GM19043 (cell line): ENCODE results near the gene MEX3C.

Experiments used
- ATAC-seq: cut with Tn5 transposase; IDR thresholded peaks from one replicate; pipeline ENCODE4 v1.9.1; 2021; ENCODE audit warnings: low read depth; ENCODE audit not compliant: unreplicated experiment

The MEX3C gene

DNA sequence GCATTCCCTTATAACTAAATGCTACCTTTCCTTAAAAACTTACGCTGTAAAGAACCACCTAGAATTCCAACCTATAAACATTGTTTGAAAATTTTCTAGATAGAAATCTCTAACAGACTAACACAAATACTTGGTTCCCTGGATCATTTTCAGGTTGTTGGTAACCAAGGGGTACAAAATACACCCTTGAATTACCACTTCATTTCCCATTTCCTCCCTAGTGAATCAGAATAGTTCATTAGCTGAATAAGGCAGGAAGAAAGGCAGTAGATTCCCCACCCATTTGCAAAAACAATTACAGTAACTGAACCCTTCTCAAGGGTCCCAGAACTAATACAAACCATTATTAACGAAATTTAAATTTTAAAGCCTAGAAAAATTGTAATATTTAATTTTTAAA, 5.5 kb downstream of the MEX3C start:
- ATAC-seq: no peak

DNA sequence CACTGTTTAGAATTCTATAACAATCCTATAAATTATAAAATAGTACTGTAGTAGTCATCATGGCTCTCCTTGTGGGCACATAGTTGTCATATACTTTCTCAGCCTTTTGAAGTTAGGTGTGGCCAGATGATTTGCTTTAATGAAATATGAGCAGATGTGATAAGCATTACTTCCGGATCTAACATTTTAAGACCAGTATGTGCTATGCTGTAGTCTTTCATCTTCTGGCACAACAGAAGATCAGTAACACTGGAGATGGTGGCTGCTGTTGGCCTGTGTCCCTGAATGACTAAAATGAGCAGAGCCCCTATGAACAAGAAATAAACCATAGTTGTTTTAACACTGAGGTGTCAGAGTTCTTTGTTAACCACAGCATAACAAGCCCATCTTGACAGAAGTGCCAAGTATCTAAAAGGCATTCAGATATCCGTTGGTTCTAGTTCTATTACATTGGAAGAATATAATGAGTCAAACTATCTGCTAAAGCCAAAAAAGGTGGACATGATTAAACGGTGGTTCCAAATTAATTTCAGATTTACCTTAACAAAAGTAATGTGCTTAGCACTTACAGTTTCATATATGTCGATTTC, 6.3 kb downstream of the MEX3C start:
- no peak for ATAC-seq

DNA sequence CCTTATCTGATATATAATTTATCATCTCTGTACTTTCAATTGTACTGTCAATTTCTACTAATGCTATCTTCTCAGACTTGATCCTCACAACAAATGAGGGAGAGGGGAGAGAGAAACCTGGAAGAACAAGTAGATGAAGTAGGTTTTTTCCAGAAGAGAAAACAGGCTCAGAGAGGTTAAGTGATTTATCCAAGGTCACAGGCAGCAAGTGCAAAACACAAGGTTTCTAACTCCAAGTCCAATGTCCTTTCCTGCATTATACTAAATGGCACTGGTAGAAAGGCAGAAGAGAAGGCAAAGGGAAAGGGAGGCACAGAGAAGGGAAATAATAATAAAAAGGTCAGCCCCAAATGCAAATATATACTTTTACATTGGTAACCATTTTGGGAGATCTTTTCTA, 7.5 kb downstream of the MEX3C start:
- no peak for ATAC-seq

DNA sequence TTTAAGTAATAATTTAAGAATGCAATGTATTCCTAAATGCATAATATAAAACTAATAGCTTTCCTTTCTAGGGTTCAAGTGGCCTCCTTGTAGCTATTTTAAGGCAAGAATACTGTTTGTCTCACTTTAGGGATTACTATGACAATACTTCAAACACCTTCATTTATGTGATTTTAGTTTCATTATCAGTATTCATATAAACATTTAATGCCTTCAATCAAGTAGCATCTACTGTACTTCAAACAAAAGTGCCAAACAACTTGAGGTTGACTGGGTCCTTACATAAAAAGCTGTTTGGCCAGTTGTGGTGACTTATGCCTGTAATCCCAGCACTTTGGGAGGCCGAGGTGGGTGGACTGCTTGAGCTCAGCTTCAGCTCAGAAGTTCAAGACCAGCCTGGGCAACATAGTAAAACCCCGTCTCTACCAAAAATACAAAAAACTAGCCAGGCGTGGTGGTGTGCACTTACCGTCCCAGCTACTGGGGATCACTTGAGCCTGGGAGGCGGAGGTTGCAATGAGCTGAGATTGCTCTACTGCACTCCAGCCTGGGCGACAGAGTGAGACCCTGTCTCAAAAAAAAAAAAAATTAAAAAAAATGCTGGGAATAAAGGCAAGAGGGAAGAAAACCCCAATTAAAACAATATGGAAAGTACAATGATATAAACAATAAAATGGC, 9.3 kb downstream of the MEX3C start:
- ATAC-seq: no peak

DNA sequence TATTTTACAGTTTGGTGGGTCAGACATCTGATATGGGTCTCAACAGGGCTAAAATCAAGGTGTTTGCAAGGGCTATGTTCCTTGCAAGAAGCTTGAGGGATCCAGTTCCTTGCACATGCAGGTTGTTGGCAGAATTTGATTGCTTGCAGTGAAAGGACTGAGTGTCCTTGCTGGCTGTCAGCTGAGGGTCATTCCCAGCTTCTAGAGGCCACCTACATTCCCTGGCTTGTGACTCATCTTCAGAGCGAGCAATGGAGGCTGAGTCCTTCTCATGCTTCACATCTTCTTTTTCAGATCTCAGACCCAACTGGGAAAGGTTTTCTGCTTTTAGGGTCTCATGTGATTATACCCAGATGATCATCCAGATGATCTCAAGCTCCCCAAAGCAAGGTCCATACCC, 12.4 kb downstream of the MEX3C start:
- no peak for ATAC-seq

DNA sequence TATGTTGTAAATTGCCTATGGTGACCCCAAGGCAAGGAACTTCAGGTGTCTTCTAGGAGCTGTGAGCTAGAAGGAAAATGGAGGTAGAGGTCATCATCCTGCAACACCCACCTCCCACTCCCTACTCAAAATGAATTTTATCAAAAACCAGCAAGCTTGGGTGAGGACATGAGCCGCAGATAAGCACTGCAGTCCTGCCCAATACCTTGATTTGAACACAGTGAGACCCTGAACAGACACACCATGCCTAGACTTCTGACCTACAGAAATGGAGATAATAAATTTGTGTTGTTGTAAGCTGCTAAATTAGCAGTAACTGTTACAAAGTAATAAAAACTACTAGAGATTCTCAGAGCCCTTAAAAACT, 13.4 kb downstream of the MEX3C start:
- ATAC-seq: no peak

DNA sequence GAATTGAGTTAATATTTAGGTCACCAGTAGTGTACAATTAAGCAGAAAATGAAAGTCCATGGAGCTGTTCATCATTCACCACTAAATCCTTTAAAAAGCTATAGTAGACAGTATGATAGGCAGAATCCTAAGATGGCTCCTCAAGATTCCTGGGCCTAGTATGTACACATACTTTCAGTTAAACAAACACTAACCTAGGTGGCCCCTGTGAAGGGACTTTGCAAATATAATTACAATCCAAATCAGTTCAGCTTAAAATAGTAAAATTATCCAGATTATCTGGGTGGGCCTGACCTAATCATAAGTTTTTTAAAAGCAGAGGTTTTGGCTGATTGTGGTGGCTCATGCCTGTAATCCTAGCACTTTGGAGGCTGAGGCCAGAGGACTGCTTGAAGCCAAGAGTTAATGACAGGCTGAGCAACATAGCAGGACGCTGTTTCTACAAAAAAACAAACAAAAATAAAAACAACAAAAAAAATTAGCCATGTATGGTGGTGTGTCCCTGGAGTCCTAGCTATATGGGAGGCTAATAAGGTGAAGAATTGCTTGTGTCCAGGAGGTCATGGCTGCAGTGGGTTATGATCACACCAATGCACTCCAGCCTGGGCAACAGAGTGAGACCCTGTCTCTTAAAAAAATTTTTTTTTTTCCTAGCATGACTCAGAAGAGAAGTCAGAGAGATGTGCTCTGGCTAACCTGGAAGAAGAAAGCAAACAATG, 13.9 kb downstream of the MEX3C start:
- ATAC-seq: no peak

DNA sequence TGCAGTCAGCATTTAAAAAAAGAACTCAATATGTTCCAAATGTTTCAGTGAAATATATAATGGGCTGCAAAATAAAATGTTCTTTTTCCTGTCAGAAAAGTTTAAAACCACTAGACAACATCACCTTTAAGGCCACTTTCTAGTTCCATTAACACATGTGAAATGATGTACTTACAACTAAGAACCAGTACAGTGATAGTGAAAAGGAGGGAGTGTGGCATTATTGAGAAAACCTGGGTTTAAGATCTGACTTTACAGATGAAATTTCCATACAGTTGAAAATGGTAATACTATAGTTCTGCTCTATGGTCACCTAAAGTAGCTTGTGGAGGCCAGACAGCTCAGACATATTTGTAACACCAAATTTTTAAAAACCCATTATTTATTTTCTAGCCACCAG, 14.7 kb downstream of the MEX3C start:
- ATAC-seq: no peak

DNA sequence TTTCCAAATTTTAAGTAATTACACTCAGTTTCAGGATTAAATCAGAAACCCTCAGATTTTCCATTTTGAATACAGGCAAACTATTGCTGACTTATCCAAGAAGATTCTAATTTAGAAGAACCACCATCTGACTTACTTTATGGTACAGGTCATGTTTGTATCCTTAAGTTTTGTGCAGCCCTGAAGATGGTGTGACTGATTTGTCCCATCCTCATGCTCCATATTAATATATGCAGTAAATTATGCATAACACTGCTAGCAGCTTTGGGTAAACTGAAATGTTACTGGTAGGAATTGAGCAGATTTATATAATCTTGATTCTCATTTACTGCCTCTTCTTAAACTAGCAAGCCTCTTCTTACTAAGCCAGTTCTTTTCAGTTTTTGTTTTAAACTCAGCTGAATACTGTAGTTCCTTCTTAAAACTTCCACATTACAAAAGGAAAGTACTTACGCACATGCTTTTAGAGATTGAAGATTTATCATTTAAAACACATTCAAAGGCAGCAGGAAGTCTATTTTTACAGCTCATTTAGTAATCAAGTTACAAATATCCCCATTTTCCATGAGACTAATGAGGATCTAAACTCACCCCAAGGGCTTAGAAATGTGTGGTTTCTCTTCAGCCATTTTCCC, 25.7 kb downstream of the MEX3C start:
- no peak for ATAC-seq

DNA sequence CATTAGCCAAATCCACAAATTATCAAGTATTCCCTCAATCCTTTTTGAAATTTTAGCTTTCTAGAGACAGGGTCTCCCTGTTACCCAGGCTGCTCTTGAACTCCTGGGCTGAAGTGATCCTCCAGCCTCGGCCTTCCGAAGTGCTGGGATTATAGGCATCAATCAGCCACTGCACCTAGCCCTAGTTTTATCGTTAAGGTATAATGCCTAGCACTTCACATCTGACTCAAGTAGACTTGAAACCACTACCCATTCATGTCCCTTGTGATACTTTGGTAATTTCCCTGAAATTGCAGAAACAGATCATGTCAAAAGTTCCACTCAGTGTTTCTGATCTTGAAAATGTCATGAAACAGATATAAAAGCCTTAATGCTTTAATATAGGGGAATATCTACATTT, 26.3 kb downstream of the MEX3C start:
- no peak for ATAC-seq

DNA sequence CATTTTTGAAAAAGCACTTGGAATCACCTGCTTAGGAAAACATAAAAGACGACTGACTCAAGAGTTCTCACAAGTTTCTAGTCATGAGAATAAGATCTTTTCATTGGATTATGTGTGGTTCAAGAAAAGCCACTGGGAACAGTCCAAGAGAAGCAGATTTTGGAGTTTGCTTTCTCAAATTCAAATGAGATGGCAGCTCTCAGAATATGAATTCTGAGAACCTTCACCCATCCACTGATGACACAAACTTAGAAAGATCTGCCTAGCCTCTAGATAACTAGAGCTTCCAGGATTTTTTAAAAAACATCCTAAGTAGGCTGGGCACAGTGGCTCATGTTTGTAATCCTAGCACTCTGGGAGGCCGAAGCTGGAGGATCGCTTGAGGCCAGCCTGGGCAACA, 26.8 kb downstream of the MEX3C start:
- ATAC-seq: no peak

DNA sequence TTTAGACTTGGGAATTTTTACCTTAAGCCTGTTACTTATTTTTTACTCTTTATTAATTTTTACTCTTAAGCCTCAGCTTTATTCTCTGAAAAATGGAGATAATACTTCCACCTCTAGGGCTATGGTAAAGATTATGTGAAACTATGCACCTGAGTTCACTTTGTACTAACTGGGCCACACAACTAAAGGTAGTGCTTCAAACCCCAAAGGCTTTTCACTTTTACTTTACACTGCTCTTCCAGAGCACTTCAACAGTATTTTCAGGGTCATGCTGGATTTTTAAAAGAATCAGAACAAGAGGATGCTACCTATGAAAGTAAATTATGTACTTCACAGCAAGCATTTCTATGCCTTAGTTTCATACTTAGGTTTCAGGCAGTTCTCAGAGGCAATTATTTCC, 27.8 kb downstream of the MEX3C start:
- ATAC-seq: peak; percentile 36

DNA sequence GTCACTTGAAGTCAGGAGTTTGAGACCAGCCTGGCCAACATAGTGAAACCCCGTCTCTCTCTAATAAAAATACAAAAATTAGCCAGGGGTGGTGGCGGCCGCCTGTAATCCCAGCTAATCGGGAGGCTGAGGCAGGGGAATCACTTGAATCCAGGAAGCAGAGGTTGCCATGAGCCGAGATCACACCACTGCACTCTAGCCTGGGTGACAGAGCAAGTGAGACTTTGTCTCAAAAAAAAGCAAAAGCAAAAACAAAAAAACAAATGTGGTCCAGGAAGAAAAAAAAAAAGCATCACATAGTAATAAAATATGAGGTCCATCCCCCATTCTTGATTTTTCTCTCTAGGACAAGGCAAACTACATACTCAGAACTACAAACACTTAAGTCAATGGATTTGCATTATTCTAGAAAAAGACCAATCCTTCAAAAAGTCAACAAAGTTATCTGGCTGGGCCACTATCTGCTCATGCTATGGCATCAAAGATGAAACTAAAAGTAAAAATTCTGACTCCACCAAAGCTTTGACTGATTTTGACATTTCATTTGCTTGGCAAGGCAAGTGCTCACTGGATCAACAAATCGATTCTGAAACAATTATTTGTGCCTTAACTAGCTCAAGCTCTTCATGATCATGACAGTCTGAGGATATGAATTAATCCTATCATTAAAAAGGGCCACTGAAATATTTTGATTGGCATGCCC, 28.4 kb downstream of the MEX3C start:
- ATAC-seq: no peak

DNA sequence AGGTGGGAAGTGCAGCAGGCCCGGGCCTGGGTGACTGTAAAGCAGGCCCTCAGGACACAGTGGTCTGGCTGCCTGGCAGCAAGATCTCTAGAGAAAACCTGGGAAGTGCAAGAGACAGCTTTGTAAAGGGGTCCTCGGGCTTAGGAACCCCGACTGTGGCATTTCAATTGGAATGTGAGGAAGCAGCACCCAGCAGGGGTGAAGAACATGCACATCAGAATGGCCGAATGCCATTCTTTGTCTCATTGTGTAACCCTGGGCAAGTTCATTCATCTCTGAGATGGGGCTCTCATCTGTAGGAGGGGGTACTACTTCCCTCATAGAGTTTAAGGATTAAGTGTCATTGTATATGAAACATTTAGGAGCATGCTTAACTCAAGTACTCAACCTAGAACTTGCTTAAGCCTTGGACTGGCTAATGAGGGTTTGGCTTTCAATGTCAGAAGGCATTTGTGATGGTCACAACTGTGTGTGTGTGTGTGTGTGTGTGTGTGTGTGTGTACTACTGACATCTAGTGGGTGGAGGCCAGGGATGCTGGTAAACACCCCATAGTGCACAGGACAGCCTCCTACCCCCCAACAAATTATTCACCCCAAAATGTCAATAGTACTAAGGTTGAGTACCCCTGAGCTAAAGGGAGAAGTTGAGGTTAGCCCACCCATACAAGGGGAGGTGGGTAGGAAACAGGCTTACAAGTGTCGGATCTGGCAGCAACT, 29.3 kb downstream of the MEX3C start:
- ATAC-seq: no peak

DNA sequence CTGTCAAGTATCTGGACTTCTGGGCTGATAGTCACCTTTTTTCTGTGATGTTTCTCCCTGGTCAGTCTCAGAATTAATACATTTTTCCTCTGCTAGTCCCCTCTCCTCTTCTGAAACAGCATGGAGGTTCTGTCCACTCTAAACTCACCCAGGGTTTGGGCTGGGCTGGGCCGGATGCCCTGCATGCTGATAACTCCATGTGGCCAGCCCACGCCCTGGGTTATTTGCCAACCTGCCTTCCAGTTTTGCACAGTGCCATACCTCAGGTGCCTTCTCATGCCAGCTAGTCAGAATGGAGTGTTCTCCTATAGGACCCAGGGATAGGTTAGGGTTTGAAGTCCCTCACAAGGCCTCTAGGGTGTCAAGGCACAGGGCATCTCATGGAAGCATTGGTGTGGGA, 32.2 kb downstream of the MEX3C start:
- no peak for ATAC-seq

DNA sequence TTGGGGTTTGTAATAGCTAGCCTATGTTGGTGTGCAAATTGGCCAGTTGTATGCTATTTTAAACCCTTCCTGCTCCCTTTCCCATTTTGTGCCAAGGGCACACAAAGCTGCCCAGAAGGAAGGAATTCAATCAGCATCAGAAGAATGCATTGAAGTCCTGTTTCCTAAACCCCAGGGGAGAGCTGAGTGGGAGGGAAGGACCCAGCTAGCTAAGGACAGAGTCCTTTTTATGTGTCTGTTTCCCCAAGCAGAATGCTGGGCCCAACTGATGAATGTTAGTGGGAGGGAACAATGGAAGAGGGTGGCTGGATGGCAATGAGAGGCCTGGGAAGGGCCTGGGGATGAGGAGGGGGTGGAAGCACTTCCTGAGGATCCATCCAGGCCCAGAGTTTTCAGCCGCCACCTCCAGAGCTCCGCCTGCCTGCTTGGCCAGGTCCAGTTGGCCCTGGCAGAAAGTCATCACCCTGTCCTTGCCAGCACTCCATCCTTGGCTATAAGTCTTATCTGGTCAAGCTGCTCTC, 32.7 kb downstream of the MEX3C start:
- no peak for ATAC-seq

DNA sequence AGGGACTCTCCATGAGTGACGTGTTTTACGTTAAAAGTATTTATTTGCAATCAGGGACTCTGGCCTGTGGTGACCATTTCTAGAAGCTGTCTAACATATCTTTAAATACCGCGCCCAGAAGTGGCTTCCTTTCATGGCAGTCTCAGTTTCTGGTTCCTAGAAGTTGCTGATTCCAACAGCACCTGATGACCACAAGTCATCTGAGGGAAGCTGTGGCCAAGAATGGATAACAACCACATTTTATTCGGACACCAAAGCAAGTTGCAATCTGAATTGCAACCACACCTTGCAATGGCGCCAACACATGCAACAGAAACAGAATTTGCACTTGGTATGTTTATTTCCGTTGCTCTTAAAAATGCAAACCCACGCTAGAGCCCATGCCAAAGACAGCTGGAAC, 33.1 kb downstream of the MEX3C start:
- no peak for ATAC-seq

DNA sequence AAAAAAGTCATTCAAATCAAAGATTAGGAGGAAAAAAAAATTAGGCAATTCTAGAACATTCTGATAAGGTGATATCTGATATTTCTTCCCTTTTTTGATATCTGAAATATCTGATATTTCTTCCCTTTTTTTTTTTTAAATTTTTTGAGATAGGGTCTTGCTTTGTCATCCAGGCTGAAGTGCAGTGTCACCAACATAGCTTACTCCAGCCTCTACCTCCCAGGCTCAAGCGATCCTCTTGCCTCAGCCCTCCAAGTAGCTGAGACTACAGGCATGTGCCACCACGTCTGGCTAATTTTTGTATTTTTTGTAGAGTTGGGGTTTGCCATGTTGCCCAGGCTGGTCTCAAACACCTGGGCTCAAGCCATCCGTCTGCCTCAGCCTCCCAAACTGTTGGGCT, 33.9 kb downstream of the MEX3C start:
- ATAC-seq: no peak

DNA sequence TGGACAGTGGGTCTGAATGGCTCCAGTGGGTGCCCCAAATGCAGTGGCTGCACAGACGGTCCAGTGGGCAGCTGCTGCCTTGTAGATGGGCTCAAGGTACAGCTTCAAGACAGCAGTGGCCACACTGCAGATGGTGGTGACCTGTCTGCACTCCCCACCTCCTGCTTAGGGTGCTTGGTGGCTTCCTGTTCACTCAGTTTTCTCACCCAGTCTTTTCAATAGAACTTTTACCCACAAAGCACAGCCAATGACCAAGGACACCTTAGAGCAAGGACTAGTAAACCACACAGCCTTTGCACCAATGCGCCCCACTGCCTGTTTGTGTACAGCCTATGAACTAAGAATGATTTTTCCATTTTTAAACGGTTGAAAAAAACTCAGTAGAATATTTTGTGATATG, 34.9 kb downstream of the MEX3C start:
- no peak for ATAC-seq

DNA sequence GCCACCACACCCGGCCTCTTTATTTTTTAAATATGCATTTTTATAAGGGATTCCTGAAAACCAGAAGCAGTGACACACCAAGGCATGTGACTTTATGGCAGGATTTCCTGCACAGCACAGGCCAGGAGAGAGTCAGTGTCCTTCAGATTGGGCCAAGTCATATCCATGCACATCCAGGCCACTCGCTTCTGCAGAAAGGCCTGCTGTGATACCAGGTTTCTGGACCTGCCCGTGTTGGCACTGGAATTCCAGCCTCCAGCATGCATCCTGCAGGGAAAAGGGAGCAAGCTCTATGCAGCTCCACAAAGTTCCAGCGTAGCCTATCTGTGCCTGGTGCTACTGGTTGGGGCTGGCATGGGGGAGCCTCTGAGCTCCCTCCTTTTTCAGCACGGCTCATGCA, 36.8 kb downstream of the MEX3C start:
- no peak for ATAC-seq
